Hematopoietic multipotent progenitor cell (in vitro differentiated cells): ENCODE data around the gene SLC11A1. TPM values are rescaled to one million over a fixed set of nuclear protein-coding genes. Genes with fewer than 3 reads are reported as not detected.

ENCODE experiments used
- DNase-seq, 3 donors: peaks; one replicate each; pipeline ENCODE4 v3.0.0-alpha.2; 2011 to 2015; ENCODE audit warnings: low read depth in 2 of 3, low spot score in 2 of 3
- total RNA-seq: library from RNA; depleted of rRNA; stranded (reverse); fragments of >200 nt; gene quantifications from one replicate; pipeline ENCODE4 v1.2.3, GENCODE V29; 2012

SLC11A1 gene
- total RNA-seq, 1 donor, result 3.8 TPM

DNA sequence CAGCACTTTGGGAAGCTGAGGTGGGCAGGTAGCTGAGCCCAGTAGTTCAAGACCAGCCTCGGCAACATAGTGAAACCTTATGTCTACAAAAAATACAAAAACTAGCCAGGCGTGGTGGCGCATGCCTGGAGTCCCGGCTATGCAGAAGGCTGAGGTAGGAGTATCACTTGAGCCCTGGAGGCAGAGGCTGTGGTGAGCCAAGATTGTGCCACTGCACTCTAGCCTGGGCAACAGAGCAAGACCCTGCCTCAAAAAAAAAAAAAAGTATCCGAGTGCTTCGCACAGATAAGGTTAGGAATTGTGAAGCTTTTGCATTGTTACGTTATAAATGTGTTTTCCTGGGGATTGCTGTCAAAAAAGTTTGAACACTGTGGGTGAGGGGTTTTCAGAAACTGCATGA lies 21.7 kb downstream of the SLC11A1 start:
- no peak for DNase-seq

GRCh38 chr2:218404351-218405085 lies 22.4 kb downstream of the SLC11A1 start:
- DNase-seq, result no peak

DNA sequence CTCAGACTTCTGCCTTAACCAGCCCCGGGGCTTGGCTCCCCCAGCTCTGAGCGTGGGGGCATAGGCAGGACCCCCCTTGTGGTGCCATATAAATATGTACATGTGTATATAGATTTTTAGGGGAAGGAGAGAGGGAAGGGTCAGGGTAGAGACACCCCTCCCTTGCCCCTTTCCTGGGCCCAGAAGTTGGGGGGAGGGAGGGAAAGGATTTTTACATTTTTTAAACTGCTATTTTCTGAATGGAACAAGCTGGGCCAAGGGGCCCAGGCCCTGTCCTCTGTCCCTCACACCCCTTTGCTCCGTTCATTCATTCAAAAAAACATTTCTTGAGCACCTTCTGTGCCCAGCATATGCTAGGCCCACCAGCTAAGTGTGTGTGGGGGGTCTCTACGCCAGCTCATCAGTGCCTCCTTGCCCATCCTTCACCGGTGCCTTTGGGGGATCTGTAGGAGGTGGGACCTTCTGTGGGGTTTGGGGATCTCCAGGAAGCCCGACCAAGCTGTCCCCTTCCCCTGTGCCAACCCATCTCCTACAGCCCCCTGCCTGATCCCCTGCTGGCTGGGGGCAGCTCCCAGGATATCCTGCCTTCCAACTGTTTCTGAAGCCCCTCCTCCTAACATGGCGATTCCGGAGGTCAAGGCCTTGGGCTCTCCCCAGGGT lies 23.1 kb downstream of the SLC11A1 start:
- DNase-seq, result no peak

- DNase-seq, result peak in 1 of 3 donors; percentile 49
These were observed 23.7 kb downstream of the SLC11A1 start for GRCh38 chr2:218405746-218406208.

GRCh38 chr2:218406209-218406948 lies 24.3 kb downstream of the SLC11A1 start:
- peak; percentile 66 to 95 (median 93) for DNase-seq

DNA sequence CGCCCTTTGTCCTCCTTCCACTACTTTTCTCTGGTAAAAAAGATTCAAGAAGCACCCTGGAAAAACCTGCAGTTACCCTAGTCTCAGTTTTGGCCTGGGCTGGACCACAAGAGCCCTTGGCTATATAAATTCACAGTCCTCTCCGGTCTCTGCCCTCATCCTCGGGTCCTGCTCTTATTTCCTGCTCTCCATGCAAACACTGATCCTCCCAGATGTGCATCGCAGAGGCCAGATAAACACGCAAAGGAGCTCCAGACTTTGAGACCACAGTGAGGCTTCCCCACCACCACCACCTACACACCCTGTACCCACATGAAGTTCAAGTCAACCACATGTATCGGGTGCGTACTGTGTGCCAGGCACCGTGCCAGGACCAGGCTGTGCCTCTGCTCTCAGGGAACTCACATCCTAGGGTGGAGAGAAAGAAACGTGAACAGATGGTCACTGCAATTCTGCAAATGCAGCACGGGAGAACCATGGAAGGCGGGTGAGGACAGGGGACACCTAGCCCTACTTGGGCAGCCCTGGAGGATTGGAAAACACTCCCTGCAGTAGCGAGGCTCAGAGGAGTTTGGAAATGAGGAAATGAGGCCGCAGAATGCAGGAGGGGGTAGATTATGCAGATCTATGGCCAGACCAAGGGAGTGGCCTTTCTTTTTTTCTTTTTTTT lies 25.0 kb downstream of the SLC11A1 start:
- peak in 2 of 3 donors; percentile 52 to 58 for DNase-seq

- no peak for DNase-seq
These were observed 25.6 kb downstream of the SLC11A1 start for GRCh38 chr2:218407717-218408116.

GRCh38 chr2:218418321-218418716 lies 36.2 kb downstream of the SLC11A1 start:
- no peak for DNase-seq

DNA sequence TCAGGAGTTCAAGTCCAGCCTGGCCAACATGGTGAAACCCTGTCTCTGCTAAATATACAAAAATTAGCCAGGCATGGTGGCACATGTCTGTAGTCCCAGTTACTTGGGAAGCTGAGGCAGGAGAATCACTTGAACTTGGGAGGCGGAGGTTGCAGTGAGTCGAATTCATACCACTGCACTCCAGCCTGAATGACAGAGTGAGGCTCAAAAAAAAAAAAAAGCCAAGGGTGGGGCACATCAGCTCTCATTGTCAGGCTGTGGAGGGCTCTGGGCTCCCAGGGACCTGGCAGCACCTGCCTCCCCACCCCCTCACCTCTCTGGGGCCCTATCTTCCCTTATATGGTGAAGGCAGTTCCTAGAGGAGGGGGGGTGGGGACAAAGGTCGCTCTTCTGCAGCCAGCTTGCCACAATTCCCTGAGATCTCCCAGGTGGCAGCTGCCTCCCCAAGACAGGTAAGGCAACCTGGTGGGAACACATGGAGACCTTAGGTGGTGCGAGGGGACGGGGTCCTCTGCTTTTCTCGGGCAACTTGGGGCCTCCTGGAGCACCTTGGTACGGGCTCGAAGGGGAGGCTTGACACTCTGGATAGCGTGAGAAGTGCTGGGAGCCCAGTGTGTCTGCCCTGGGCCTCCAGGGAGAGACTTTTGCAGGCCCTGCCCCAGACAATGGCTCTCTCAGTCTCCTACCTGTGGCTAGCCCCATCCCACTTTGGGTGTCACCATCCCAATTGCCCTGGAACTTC lies 36.8 kb downstream of the SLC11A1 start, which contains the start of gene VIL1:
Gene VIL1, plus strand, starts transcription at position 407 of the 742 bp plus-strand sequence. CDS start 4,656 bp downstream, outside the sequence.
- no peak for DNase-seq

- DNase-seq, result no peak
These were observed 37.6 kb downstream of the SLC11A1 start for GRCh38 chr2:218419630-218420216.

DNA sequence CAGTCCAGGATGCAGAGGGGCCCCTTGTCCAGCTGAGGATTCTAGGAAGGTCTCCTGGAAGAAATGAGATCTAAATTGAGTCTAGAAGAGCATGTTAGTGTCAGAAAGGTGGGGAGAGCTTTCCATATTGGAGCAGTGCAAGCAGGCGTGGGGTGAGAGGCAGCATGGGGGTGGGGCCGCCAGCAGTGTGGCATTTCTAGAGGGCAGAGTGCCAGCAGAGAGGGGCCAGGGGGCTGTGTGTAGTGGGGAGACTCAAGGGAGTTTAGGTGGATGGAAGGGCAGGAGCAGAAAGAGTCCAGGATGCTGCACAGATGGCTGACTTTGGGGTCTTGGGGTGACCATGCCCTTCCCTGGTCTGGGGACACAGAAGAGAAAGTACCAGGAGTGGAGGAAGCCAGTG lies 39.0 kb downstream of the SLC11A1 start:
- no peak for DNase-seq

DNA sequence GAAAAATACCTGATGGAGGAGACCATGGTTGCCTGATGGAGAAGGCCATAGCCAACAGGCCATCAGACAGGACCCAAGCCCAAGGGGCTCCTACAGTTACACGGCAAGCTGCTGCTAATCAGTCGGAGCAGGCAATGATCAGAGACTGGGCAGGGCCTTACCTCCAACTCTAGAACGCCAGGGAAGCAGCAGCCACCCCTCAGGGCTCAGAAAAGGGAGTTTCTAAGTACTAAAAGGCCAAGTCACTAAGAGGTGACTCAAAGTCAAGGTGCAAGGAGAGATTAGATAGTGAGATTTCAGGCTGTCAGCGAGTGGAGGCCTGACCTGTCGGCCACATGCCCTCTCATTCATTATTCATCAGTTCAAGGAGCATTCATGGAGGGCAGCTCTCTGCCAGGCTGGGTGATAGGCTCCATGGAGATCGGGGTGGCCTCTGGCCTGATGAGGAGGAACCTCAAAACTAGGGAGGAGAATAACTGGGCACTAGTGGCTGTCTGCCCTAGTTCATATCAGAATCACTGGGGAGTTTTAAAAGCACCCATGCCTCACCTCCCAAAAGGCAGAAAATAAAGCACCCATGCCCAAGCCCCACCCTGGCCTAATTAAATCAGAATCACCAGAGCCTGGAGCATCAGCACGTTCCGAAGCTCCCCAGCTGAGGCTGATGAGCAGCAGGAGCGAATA lies 40.5 kb downstream of the SLC11A1 start:
- DNase-seq, result no peak

DNA sequence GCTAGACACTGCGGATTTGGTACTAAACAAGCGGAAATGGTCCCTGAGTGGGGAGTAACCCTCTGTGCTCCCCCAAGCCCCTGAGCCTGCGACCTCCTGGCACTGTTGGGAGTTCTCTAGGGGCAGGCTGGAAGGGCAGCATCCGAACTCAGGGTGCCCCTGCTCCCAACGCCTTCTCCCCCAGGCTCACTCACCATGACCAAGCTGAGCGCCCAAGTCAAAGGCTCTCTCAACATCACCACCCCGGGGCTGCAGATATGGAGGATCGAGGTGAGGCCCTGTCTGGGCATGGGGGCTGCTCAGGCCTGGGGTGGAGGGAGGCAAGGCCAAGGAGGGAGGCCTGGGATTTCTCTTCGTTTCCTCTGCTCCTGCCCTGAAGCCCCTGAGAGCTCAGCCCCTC lies 41.5 kb downstream of the SLC11A1 start:
- no peak for DNase-seq

- no peak for DNase-seq
These were observed 43.5 kb downstream of the SLC11A1 start for GRCh38 chr2:218425531-218425930.

GRCh38 chr2:218427741-218428140 lies 45.7 kb downstream of the SLC11A1 start:
- no peak for DNase-seq

DNA sequence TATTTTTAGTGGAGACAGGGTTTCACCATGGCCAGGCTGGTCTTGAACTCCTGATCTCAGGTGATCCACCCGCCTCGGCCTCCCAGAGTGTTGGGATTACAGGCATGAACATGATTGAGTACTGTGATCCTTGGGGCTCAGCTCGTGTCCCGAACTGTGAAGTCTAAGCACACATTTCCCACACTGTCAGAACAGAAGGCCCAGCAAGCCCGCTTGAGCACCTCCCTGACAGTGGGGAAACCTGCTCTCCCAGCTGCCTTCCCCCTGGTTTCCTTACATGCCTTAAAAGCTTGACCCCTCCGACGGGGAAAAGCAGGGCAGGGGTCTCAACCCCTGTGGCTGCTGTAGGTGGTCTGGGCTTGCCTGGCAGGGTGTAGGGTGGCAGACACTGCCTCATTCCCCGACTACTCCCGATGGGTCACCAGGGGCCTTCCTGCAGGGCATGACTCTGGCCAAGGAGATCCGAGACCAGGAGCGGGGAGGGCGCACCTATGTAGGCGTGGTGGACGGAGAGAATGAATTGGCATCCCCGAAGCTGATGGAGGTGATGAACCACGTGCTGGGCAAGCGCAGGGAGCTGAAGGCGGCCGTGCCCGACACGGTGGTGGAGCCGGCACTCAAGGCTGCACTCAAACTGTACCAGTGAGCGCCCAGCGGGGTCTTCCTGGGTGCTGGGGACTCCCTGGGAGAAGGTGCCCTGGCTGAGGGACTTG lies 46.9 kb downstream of the SLC11A1 start:
- no peak for DNase-seq

- DNase-seq, result no peak
These were observed 48.0 kb downstream of the SLC11A1 start for GRCh38 chr2:218429911-218430692.

DNA sequence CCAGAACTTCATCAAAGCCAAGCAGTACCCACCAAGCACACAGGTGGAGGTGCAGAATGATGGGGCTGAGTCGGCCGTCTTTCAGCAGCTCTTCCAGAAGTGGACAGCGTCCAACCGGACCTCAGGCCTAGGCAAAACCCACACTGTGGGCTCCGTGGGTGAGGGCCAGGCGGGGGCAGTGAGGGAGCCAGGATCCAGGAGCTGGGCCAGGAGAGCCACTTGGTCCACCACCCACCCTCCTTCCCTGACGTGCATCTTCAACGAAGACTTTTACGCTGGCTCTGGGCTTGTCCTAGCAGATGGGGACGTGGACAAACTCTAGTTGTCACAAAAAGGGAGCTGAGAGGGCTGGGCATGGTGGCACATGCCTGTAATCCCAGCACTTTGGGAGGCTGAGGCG lies 48.6 kb downstream of the SLC11A1 start:
- DNase-seq, result no peak
